Uterus (tissue), 4 donors: ENCODE data around the gene BANF2. TPM values are rescaled to one million over a fixed set of nuclear protein-coding genes. Genes with fewer than 3 reads are reported as not detected.

Experiments used
- DNase-seq, 2 donors: peaks; one replicate each; pipeline ENCODE4 v3.0.0-alpha.2; 2019 to 2020
- H3K27ac ChIP-seq, 2 donors: fragments of 200-600 bp; sonication (generic); 1 replicate in 1 of 2; 2 replicates in 1 of 2; pipeline ENCODE4 v1.5.1; 2016 to 2018
- H3K27me3 ChIP-seq, 2 donors: fragments of 200-600 bp; sonication (generic); one replicate each; pipeline ENCODE4 v1.5.1; 2018 to 2019; ENCODE audit warnings: control low read depth in 1 of 2
- H3K36me3 ChIP-seq, 2 donors: fragments of 200-600 bp; sonication (generic); one replicate each; pipeline ENCODE4 v1.5.1; 2019; ENCODE audit warnings: control low read depth in 1 of 2
- H3K4me1 ChIP-seq, 2 donors: fragments of 200-600 bp; sonication (generic); one replicate each; pipeline ENCODE4 v1.5.1; 2018 to 2019; ENCODE audit warnings: control low read depth in 1 of 2
- H3K4me3 ChIP-seq, 2 donors: fragments of 200-600 bp; sonication (generic); 1 replicate in 1 of 2; 2 replicates in 1 of 2; pipeline ENCODE4 v1.5.1; 2018 to 2019; ENCODE audit warnings: mild to moderate bottlenecking in 1 of 2
- H3K9me3 ChIP-seq, 2 donors: fragments of 200-600 bp; sonication (generic); one replicate each; pipeline ENCODE4 v1.5.1; 2019; ENCODE audit warnings: control low read depth in 1 of 2
- CTCF ChIP-seq, 4 experiments: fragments of 200-600 bp in 2 of 4; fragments of 450-650 bp in 2 of 4; sonication (generic) in 2 of 4; IDR thresholded peaks; one replicate each; pipeline ENCODE4 v1.5.1; 2016 to 2019; ENCODE audit warnings: antibody characterized with exemption in 4 of 4, mild to moderate bottlenecking in 2 of 4, moderate library complexity in 1 of 4
- POLR2A ChIP-seq, 2 donors: fragments of 450-650 bp; IDR thresholded peaks; one replicate each; pipeline ENCODE4 v1.6.1; 2016; ENCODE audit warnings: antibody characterized with exemption in 2 of 2, mild to moderate bottlenecking in 1 of 2, moderate library complexity in 1 of 2
- intact Hi-C: fragments of 100-400 bp; cut with DNase I; formaldehyde crosslinking; loops from one replicate; pipeline ENCODE4 v1.15.1; 2023; ENCODE audit warnings: low total_unique reads
- total RNA-seq, 4 donors: library from RNA; depleted of rRNA in 3 of 4; stranded (reverse); fragments of >200 nt in 3 of 4; gene quantifications; one replicate each; pipeline versions ENCODE4 v1.1.0 to v1.2.4, GENCODE V29; 2014 to 2023
- donor health status: DM: yes; HTN: yes; CAD: no.

BANF2 gene
- total RNA-seq, 4 donors from 2014 or later = not detected

- Histone ChIP-seq H3K27me3 (no peaks in the 10 kb centered on the region), H3K4me3 (peak overlapping the region; percentile 34 to 49), H3K9me3 (no peaks in the 10 kb centered on the region), H3K4me1 (no peaks in the 10 kb centered on the region), H3K36me3 (no peaks in the 10 kb centered on the region), H3K27ac (peak overlapping the region; percentile 75 to 94)
- DNase-seq = no peak
- no peak for TF ChIP-seq POLR2A (IDR thresholded peaks at IDR 0.05)
- intact Hi-C loops = no loop called here
These were observed 16.9 kb upstream of the BANF2 start for GRCh38 chr20:17682889-17683198.

- intact Hi-C loops = no loop called here
- H3K27me3 ChIP-seq = no peaks in the 10 kb centered on the region
- H3K27ac ChIP-seq = no peak overlapping the region
- no peak for TF ChIP-seq POLR2A (IDR thresholded peaks at IDR 0.05)
- no peak for TF ChIP-seq CTCF (IDR thresholded peaks at IDR 0.05)
- H3K36me3 ChIP-seq = no peaks in the 10 kb centered on the region
- no peaks in the 10 kb centered on the region for H3K9me3 ChIP-seq
- H3K4me1 ChIP-seq = no peaks in the 10 kb centered on the region
- H3K4me3 ChIP-seq = no peak overlapping the region
- DNase-seq = no peak
These were observed 16.3 kb upstream of the BANF2 start for GRCh38 chr20:17683218-17684076.

- no peaks in the 10 kb centered on the region for H3K9me3 ChIP-seq
These were observed 15.5 kb upstream of the BANF2 start for GRCh38 chr20:17684077-17684888.

GRCh38 chr20:17685168-17685567 lies 14.6 kb upstream of the BANF2 start:
- Histone ChIP-seq H3K27me3 (no peaks in the 10 kb centered on the region), H3K27ac (no peak overlapping the region), H3K4me1 (no peaks in the 10 kb centered on the region), H3K9me3 (no peaks in the 10 kb centered on the region), H3K4me3 (no peak overlapping the region), H3K36me3 (no peaks in the 10 kb centered on the region)
- TF ChIP-seq POLR2A (IDR thresholded peaks at IDR 0.05) (no peak), CTCF (IDR thresholded peaks at IDR 0.05) (no peak)
- intact Hi-C loops = no loop called here
- DNase-seq = no peak

More at GRCh38 chr20:17684077-17684888, 15.5 kb upstream of the BANF2 start:
- TF ChIP-seq CTCF (IDR thresholded peaks at IDR 0.05) = no peak
- no peak for TF ChIP-seq POLR2A (IDR thresholded peaks at IDR 0.05)
- intact Hi-C loops = no loop called here
- Histone ChIP-seq H3K4me1 (no peaks in the 10 kb centered on the region), H3K4me3 (no peak overlapping the region), H3K36me3 (no peaks in the 10 kb centered on the region), H3K27me3 (no peaks in the 10 kb centered on the region), H3K27ac (no peak overlapping the region)
- DNase-seq = no peak

- intact Hi-C loops = no loop called here
- DNase-seq = no peak
- H3K4me1 ChIP-seq = no peaks in the 10 kb centered on the region
- no peaks in the 10 kb centered on the region for H3K27me3 ChIP-seq
- no peaks in the 10 kb centered on the region for H3K9me3 ChIP-seq
- no peak overlapping the region for H3K4me3 ChIP-seq
- H3K27ac ChIP-seq = no peak overlapping the region
- H3K36me3 ChIP-seq = no peaks in the 10 kb centered on the region
- no peak for TF ChIP-seq CTCF (IDR thresholded peaks at IDR 0.05)
These were observed 12.0 kb upstream of the BANF2 start for GRCh38 chr20:17687800-17688199.
